SIG-M5 (cell line): Measurements from ENCODE around the gene MYO10.
"Not testable (repeated sequence)": the region's sequence is repeated elsewhere in the genome, so short reads cannot be mapped to it uniquely, and the experiment has no call there.

Experiments used
- DNase-seq: peaks from one replicate; lab custom pipeline; 2025; lab: John Stamatoyannopoulos, UW

Gene MYO10

DNA sequence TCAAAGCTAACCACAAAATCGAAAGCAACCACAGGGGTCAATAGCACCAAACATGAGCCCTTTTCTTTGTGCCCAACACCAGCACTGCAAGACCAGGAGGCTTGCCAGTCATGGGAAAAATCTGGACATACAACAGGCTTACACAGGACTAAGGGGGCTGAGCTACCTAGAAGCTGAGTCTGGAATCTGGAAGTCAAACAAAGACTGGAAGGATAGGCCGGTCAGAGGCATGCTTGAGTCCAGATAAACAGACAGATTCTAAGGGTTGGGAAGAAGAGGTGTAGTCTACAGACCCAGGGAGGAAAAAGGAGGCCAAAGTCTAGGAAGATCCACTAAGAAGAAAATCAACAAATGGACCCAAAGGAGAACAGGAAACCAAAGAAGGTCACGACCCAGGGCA is 73.3 kb downstream of the MYO10 start:
- no peak for DNase-seq

DNA sequence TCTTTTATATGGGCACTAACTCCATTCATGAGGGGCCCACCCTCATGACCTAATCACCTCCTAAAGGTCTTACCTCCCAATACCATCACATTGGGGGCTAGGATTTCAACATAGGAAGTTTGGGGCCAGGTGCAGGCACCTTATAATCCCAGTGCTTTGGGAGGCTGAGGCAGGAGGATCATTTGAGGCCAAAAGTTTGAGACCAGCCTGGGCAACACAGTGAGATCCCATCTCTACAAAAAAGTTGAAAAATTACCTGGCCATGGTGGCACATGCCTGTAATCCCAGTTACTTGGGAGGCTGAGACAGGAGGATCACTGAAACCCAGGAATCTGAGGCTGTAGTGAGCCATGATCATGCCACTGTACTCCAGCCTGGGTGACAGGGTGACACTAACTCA is 76.7 kb downstream of the MYO10 start:
- no peak for DNase-seq

DNA sequence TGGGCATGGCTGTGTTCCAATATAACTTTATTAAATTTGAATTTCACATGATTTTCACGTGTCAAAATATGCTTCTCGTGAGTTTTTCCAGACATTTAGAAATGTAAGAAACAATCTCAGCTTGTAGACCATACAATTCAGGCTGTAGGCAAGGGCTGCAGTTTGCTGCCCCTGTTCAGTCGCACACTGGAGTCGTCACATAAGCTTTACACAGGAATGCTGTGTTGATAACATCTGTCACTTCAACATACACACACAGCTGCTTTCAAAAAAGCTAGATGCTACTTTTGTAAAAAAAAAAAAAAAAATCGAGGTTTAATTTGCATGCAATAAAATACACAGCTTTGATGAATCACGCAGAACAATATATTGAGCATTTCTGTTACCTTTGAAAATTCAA is 77.9 kb downstream of the MYO10 start:
- no peak for DNase-seq

DNA sequence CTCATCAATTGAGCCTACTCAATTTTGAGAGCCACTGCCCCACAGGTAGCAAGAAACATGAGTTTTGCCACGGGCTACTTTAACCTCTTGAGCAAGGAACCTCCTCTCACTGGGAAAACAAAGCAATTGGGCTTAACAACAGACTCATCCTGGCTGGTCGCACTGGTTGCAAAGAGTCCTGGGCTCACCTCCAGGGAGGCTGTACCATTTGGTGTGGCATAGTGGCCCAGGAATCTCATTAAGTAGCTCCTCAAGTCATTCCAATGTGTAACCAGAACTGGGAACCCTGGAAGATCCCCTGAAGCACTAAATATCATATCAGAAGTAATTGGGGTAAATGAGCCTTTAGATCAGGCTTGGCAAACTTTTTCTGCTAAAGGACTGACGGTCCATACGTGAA is 78.5 kb downstream of the MYO10 start:
- DNase-seq, result no peak

DNA sequence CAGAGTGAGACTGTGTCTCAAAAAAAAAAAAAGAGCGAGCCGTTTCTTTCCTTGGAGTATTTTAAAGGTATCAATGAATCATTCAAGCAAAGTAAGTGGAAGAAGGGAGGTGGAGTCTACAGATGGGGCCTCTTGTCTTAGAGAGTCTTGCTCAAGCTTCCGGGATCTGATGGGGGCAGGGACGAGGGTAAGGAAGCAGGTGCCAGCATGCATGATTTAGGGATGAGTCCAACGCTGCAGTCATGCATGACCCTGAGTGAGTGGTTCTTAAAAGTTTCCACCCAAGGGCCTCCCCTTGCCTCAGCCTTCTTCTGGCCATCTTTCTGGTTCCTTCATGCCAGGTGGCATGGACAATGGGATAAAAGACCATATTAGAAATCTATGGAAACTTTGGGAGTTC is 79.6 kb downstream of the MYO10 start:
- no peak for DNase-seq

DNA sequence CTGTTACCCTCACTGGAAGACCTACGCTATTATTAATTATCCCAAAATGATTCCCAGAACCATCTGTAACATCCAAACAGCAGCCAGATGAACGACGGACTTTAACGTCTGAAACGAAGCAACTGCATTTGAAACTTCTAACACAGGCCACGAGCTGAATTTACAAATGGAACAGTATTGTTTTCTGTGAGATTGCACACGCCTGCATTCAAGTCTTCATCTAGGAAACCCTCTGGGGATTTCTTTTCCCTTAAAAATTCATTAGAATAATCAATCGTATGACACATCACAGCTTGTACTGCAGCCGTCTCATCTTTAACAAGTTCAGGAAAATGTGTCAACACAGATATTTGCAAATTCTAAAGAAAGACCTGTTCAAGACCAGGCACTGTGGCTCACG is 80.2 kb downstream of the MYO10 start:
- DNase-seq, result no peak

DNA sequence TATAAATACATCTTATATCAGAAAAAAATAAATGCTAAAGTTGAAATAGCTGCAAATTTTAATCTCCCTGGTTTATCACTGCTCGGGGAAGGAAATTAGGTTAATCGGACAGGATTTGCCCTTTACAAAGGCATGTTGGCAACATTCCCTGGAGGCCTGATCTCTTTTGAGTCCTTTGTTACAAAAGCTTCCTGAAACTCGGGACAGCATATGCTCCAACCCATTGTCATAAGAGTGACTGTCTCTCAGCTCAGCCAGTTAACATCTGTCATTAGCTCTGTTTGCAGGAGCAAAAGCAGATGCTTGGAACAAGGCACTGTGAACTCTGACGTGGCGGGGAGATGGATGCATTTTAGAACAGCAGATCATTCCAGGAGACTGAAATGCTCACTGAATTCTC is 80.6 kb downstream of the MYO10 start:
- DNase-seq, result no peak

DNA sequence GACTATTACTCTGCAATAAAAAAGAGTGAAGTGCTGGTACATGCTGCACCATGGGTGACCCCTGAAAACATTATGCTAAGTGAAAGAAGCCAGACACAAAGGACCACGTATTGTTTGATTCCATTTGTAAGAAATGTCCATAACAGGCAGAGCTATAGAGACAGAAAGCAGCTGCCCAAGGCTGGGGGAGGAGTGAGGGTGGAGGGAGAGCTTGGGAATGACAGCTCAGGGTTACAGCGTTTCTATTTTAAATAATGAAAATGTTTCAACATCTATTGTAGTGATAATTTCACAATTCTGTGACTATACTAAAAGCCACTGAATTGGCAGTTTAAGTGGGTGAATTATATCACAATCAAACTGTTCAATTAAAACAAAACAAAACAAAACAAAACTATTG is 81.7 kb downstream of the MYO10 start:
- no peak for DNase-seq

DNA sequence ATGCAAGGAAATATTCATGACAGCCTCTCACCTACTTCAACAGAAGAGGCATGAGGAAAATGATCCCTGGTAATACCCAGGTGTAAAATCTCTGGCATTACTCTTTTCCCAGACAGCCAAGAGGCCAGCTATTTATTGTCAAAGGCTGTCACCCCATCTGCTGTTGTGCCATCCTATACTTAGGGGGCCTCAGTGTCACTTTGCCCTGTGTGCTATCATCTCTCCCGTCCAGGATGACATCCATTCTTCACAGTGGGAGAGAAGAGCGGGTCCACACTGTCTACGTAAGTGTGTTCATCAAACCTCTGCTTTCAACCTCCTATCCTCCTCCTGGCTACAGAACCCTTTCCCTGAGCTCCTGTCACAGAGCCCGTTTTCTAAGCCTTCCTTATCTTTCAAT is 82.6 kb downstream of the MYO10 start:
- DNase-seq, result no peak

DNA sequence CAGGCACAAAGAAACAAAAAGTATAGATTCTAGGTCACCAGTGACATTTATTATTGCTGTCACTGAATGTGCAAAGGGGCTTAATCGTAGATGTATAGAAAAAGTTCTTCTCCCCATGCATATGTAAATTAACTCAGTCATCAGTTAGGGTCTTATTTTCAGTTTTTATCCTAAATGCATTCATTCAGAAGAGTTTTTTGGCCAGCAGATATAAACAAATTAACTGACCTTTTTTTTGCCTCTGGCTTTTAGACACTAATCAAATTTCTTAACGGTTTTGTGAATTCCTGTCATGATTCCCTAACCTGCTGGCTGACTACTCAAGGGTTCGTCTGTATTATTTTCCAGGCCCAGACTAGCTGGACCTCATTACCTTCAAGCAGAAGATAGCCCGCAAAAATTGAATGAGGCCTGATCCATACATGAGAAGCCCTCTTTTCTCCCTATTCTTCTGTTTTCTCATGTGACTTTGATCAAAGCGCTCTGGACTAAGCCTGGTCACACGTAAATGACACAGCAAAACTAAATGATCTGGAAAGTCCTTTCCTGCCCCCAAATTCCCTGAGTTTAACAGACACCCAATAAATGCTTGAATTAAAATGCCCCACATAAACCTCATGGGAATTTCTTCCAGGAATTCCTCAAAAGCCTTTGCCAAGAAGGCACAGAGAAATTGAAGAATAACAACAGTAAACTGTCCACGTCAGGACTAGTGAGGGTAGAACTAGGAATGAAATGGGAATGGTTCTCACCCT is 83.7 kb downstream of the MYO10 start:
- no peak for DNase-seq

DNA sequence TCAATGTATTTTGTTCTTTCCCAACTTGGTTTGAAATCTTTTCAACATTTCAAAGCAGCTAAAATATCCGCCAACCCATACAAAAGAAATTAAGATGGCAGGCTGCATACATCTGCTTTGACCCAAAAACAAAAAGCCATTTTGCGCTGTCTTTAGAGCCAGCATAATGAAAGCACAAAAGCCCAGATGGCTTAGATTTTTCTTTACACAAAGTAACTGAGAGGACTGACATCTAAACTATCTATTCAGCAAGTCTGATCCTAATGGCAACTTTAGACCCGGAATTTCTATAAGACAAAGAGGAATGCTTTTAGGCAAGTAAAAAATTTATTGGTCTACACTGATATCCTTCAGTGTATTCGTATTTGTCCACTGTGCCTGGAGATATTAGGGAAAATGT is 86.3 kb downstream of the MYO10 start:
- DNase-seq, result no peak

DNA sequence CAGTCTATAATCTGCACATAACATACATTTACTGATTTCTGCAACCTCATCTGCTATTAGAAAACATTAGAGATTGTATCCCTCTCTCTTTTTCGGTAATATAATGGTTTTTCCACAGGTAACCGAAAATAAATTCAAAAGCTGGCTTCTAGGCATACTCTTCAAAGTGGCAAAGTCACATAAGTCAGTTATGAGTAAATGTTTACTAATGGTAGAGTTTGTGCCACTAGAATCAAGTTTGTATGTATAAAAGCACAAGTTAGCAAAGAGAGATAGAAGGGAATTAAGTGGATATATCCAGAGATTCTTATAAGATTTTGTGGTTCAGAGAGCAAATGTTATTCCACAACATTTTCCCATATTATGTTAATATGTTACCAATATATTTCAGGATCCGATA is 86.9 kb downstream of the MYO10 start:
- DNase-seq, result no peak

DNA sequence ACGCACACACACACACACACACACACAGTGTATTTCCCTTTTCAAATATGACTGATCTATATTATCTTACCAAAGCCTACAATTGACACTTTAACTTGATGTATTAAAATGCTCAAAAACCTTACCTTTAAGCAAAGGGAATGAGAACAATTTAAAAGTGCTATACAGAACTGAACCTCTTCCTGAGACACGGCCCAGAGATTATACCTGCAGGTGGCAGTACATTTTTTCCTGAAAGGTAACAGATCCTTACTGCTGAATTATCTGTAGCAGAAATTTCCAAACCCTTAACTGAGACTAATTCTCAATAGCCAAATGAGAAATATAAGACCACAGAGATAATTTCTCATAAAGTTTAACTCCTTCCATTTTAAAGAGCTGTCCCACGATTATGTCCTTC is 91.1 kb downstream of the MYO10 start:
- DNase-seq, result no peak

DNA sequence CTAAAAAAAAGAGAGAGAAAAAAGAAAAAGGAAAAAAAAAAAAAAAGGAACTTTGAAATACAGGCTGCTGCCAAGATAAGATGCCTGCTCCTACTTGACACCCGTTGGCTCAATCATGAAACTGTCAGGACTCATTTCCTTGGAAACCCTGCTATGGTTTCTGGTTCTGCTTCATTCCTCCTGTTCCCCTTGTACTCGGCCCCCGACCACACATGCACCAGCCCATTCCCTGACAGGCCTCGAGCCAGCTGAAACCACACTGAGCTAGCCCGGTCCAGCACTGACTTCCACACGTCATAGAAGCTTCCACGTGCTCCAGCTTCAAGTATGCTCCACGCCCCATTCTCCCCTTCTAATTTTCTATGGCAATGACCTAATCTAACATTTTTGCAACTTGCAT is 93.2 kb downstream of the MYO10 start:
- no peak for DNase-seq

DNA sequence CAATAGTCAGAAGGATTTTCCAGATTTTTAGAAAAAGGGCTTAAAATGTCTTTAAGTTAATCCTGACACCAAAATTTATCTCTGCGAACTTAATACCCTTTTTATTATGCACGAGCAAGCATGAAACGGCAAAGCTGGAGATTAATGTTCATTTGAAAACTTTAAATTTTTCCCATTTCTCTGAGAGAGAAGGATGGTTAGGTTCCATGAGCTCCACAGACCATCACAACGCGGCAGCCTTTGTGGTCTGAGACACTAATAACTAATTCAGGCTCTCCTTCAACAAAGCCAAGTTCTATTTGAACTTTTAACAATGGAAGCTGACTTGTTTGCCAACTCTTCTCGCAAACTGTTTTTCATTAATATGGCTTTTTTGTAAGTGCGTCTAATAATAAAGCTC is 94.7 kb downstream of the MYO10 start:
- no peak for DNase-seq

DNA sequence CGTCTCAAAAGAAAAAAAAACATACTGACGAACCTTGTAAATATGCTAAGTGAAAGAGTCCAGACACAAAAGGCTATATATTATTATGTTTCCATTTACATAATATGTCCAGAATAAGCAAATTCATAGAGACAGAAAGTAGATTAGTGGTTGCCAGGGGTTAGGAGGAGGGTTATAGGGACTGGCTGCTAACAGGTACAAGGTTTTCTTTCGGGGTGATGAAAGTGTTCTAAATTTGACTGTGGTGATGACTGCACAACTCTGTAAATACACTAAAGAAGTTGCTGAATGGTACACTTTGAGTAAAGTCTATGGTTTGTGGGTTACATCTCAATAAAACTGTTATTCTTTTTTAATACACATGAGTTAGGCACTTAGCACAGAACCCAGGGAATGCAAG is 98.8 kb downstream of the MYO10 start:
- DNase-seq, result no peak

DNA sequence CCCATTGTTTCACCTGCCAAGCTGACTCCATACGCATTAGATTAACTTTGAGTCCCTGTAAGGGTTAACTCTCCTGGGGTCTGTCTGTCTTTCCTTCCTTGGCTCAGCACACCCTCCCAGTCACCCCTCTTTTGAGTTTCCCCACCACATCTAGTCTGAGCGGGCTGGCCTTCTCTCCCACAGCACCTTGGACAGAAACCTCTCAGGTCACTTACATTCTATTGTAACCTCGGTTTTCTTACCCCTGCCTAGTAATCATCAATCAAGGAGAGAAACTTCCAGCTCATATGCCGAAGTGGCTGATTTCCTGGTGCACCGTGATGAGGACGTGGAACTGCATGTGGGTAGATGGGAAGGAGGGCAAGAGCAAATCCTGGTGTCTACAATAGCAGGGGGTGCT is 102.1 kb downstream of the MYO10 start:
- DNase-seq, result no peak

DNA sequence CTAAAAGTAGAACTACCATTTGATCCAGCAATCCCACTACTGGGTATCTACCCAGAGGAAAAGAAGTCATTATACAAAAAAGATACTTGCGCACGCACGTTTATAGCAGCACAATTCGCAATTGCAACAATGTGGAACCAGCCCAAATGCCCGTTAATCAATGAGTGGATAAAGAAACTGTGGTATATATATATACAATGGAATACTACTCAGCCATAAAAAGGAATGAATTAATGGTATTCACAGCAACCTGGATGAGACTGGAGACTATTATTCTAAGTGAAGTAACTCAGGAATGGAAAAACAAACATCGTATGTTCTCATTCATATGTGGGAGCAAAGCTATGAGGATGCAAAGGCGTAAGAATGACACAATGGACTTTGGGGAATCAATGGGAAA is 104.8 kb downstream of the MYO10 start:
- not testable (repeated sequence) for DNase-seq

DNA sequence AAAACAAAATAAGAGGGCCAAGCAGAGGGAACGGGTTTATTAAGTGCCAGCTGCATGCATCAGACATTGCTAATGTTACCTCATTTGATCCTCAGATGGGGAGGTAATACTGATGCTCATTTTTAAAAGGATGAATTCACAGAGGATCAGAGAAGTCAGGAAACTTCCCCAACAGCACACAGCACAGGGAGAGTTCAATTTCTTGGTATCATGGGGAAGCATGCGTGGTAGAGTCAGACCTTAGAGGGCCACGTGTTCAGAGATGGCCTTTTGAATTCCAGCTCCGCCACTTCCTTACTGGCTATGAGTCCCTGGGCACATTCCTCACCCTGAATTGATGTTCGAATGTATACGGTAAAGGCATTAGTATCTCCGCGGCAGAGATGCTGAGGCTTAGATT is 108.3 kb downstream of the MYO10 start:
- no peak for DNase-seq

DNA sequence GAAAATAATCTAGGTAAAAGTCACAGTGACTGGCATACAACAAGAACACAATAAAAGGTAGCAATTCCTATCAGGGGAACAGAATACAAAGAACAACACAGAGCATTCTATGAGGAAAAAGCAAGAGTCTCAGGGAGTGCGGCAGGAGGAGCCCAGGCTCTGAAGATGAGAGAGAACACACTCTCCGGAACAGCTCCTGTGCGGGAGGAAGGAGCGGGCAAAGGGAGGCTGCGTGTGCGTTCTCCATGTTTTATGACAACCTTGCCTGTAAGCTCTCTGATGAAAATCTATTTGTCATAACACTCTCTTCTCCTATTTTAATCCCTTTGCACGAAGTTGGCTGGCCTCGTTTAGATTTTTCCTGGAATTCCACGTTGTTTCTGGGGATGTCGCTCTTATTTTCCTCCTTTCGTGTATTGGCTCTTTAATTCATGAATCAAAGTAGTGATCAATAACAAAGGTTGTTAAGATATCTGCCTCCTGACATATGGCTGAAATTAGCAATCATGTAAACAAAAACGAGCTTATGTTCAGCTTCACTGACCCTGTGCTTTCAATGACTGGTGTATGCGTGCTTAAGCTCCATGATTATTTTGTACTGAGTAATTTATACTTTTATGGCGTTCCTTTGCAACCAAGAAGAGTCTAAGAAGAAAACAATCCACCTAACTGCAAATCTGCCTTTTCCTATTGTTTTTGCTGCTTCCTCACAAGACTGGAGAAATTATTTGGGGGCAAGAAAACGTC is 109.5 kb downstream of the MYO10 start:
- DNase-seq, result no peak

DNA sequence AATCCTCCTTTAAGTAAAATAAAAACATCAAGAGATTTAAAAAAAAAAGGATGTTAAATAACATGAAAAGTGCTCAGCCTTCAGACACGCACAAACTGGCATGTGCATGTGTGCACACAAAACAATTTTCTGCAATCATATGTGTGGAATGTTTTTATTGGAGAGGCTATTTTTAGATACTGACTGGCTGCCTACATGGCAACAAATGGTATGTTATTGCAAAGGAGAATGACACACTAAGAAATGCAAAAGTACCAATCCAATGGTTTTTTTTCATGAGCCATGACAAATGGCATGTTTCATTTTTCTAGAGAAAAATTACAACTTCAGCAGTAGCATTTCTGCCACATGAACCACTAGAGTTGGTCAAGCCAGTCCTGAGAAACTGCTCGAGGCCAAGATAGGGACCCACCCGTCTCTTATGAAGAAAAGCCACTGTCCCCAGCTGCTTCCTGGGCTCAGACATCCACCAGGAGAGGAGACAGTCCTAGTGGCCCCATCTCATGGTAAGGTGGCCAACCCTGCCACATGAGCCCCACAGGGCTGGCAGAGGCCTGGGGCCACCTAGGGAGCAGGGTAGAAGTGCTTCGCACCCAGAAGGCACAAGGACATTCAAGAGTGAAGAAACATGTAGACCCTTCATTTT is 116.4 kb downstream of the MYO10 start:
- no peak for DNase-seq

DNA sequence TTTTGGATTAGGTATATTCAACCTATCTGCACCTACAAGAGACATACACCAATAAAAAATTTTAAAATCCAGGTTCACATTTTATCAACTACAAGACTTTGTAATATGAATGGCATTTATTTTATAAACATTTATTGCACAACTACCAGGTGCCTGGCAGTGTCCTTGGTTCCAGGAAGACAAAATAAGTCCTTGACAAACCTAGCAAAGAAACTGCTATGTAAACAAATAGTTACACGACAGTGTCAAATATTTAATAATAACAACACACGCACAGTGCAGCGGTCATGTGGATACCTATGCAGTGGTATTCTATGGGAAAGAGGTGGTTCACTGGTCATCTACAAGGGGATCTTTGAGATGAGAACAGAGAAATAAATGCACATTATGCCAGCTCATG is 120.7 kb downstream of the MYO10 start:
- DNase-seq, result no peak

DNA sequence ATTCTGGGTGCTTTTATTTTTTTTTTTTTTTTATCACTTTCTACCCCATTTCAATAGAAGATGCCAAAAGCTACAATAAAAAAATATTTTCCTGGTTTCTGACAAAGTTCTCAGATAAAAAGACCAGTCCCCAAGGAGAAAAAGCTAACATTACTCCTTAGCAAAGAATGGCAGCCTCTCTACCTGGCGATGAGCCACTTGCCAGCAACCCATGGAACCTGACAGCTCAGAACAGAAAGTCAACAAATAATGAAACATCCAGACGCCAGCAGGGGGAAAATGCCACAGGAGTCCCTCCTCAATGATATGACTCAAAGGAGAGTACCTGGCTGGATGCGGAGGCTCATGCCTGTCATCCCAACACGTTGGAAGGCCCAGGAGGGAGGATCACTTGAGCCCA is 123.2 kb downstream of the MYO10 start:
- no peak for DNase-seq
